GM18951 (cell line): Measurements from ENCODE around the gene PDGFD.

ENCODE experiments used
- POLR2A ChIP-seq: IDR thresholded peaks from 4 replicates; pipeline ENCODE4 v1.6.1; 2011; ENCODE audit warnings: mild to moderate bottlenecking; ENCODE audit not compliant: insufficient read length, insufficient read depth; ENCODE audit errors: extremely low read depth
- in situ Hi-C: fragments of 300-500 bp; cut with MboI; formaldehyde crosslinking; loops from one replicate; pipeline ENCODE4 v1.12.0; 2022; ENCODE audit warnings: low sequenced_read_pairs, mixed read lengths, inconsistent platforms; ENCODE audit not compliant: unreplicated experiment

The PDGFD gene

DNA sequence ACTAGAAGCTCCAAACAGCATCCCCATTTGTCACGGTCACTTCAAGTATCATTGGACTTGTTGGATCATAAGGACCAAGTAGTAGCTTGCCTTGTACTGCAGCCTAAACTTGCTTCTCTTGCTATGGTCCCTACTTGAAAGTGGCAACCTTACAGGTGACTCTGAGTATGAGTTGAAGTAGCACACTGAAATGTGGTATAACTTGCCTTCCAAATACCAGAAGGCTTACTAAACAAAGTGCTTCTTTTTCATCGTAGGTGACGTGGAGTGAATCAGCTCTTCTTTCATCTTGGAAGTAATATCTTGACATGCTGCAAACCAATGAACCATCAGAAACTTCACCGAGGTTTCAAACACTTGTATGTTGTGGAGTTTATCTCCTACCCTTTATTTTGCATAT lies 296.5 kb downstream of the PDGFD start:
- TF ChIP-seq POLR2A = no peak
- in situ Hi-C loops = no loop called here

DNA sequence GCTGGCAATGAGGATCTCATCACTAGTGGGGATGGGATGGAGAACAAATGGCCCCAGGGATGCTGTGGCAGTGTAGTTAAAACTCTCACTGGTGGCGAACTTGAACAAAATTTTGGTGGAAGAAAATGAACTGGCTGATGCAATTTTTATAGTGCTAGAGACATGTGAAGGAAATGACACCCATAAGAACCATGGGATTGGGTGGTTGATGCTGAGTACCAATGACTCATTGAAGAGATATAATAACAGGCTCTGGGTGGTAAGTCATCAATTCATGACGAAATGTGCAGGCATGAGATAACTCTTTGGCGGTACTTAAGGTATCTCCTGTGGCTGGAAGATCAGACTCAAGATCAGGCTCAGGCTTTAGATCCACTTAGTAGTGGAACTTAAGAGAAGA lies 300.4 kb downstream of the PDGFD start:
- no peak for TF ChIP-seq POLR2A

DNA sequence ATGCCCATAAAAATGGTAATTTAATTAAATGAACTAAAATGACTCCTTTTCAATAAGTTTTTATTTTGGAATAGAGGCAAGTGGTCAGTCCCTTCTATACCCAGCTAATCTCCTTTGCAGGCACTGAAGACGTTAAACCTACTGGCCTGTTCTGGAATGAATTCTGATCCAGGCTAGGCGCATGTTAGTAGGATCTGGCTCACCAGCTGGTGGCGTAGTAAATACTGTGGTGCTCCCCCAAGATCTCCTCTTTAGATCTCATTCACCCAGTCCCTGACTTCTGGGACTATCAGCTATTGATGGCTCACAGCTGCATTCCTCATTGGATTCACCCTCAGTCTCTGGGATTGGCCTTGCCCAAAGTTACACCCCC lies 301.2 kb downstream of the PDGFD start:
- in situ Hi-C loops = no loop called here

More for the DNA sequence above, 300.4 kb downstream of the PDGFD start:
- in situ Hi-C loops = no loop called here

DNA sequence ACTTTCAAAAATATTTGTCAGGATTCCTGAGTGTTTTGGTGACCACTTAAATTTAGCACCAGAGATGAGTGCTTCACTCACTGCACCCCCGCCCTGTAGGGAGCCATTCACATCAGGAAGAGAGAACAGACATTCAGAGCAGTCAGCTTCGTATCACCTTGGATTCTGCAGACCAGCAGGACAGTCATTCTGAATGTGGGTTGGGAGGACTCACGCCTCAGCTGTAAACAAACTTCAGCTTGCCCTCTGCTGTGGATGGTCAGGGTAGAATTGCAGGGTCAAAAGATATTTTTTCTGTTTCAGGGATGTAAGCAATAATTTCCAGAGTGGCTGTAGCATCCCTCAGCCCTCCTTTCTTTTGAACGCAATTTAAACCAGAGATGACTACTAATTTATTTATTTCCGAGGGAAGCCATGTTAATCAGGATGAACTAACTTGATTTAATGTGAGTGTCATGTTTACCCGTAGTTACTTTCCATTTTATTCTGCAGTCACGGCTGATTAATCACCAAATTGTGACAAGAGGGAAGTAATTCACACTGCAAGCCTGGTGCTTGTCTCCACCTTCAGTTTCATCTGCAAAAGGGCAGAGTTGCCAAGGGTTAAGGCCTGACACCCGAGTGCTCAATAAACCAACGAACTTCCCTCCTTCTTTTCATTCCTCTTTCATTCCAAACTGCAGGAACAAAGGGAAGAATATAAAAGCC lies 301.7 kb downstream of the PDGFD start:
- no peak for TF ChIP-seq POLR2A
- in situ Hi-C loops = no loop called here

More for the DNA sequence above, 301.2 kb downstream of the PDGFD start:
- TF ChIP-seq POLR2A = no peak
